A549 (cell line): ENCODE data around the gene COL1A1. TPM values are rescaled to one million over a fixed set of nuclear protein-coding genes. Genes with fewer than 3 reads are reported as not detected.

ENCODE experiments used
- ATAC-seq, 2 experiments: fragments of 200-7000 bp in 1 of 2; fragments of >200 bp in 1 of 2; cut with Nextera tagmentation in 1 of 2; cut with Tn5 transposase in 1 of 2; 3 replicates each; pipeline versions ENCODE4 v1.8.0 to v1.9.1; 2018 to 2020; ENCODE audit warnings: mild to moderate bottlenecking in 1 of 2, moderate library complexity in 1 of 2
- CTCF ChIA-PET: fragments of 300-600 bp; sonication (Branson Sonifier 250); formaldehyde crosslinking; extraction: SDS; loops from one replicate; lab custom pipeline; 2021; ENCODE audit warnings: antibody characterized with exemption, inconsistent platforms; lab: Yijun Ruan, JAX
- POLR2A ChIA-PET: fragments of 350-600 bp; formaldehyde crosslinking; extraction: SDS; loops from one replicate; lab custom pipeline; 2021; ENCODE audit warnings: antibody characterized with exemption, inconsistent platforms; lab: Yijun Ruan, JAX
- DNase-seq, 2 experiments: peaks; one replicate each; pipeline versions ENCODE4 v3.0.0 to v3.0.0-alpha.2; 2011 to 2016; ENCODE audit warnings: low read depth in 1 of 2, low spot score in 1 of 2
- FAIRE-seq: peaks from 2 replicates; lab custom pipeline; 2011; peaks lifted over from hg19 to GRCh38; lab: Jason Lieb, UNC
- H3K27ac ChIP-seq, 2 experiments: fragments of >200 bp; sonication (Bioruptor Twin); formaldehyde crosslinking; 3 replicates each; pipeline ENCODE4 v1.5.1; 2016 to 2017
- H3K4me1 ChIP-seq: fragments of >200 bp; sonication (Bioruptor Twin); formaldehyde crosslinking; 3 replicates; pipeline ENCODE4 v1.6.1; 2016
- H3K4me2 ChIP-seq: fragments of >200 bp; sonication (Bioruptor Twin); formaldehyde crosslinking; 3 replicates; pipeline ENCODE4 v1.6.1; 2016
- H3K4me3 ChIP-seq: fragments of >200 bp; sonication (Bioruptor Twin); formaldehyde crosslinking; 3 replicates; pipeline ENCODE4 v1.5.1; 2016
- H3K9me3 ChIP-seq: fragments of >200 bp; sonication (Bioruptor Twin); formaldehyde crosslinking; 3 replicates; pipeline ENCODE4 v1.6.1; 2016
- BCL3 ChIP-seq: fragments of >200 bp; sonication (Bioruptor Twin); formaldehyde crosslinking; IDR thresholded peaks from 3 replicates; pipeline ENCODE4 v1.6.1; 2016
- CTCF ChIP-seq: fragments of >200 bp; sonication (Bioruptor Twin); formaldehyde crosslinking; IDR thresholded peaks from 3 replicates; pipeline ENCODE4 v1.5.1; 2016
- EHF ChIP-seq: fragments of 250-450 bp; sonication (Bioruptor Pico); IDR thresholded peaks from 2 replicates; pipeline ENCODE4 v1.5.0; 2020; ENCODE audit warnings: mild to moderate bottlenecking
- ELK1 ChIP-seq: fragments of 150-350 bp; IDR thresholded peaks from 2 replicates; pipeline ENCODE4 v1.6.1; 2014; ENCODE audit warnings: low read depth, mild to moderate bottlenecking, low read length
- HES2 ChIP-seq: fragments of >200 bp; sonication (Bioruptor Twin); formaldehyde crosslinking; IDR thresholded peaks from 2 replicates; pipeline ENCODE4 v1.6.1; 2016
- KDM1A ChIP-seq: fragments of 200-600 bp; sonication (generic); IDR thresholded peaks from 2 replicates; pipeline ENCODE4 v1.6.1; 2016; ENCODE audit warnings: low read depth, mild to moderate bottlenecking
- MAX ChIP-seq: IDR thresholded peaks from 2 replicates; pipeline ENCODE4 v1.6.1; 2012
- NR3C1 ChIP-seq: fragments of >200 bp; sonication (Bioruptor Twin); formaldehyde crosslinking; IDR thresholded peaks from 3 replicates; pipeline ENCODE4 v1.6.1; 2017
- POLR2AphosphoS2 ChIP-seq: conservative IDR thresholded peaks from 2 replicates; pipeline ENCODE4 v1.6.1; 2012; ENCODE audit warnings: low read length, improper control_type of control experiment, inconsistent platforms
- RFX5 ChIP-seq: fragments of 450-650 bp; IDR thresholded peaks from 2 replicates; pipeline ENCODE4 v1.7.1; 2014; ENCODE audit warnings: antibody characterized with exemption, mild to moderate bottlenecking, moderate library complexity
- USF2 ChIP-seq: fragments of 450-650 bp; IDR thresholded peaks from 2 replicates; pipeline ENCODE4 v1.6.1; 2014; ENCODE audit warnings: antibody characterized with exemption
- ZFP36 ChIP-seq: fragments of 450-650 bp; IDR thresholded peaks from 2 replicates; pipeline ENCODE4 v1.6.1; 2014; ENCODE audit warnings: borderline replicate concordance; ENCODE audit not compliant: partially characterized antibody
- WGBS: methylation state at CpG from one replicate; pipeline ENCODE4 v1.1.6; 2017; ENCODE audit errors: missing lambda C conversion rate; 5-methylcytosine and 5-hydroxymethylcytosine counted together
- polyA plus RNA-seq, 4 experiments: library from polyadenylated mRNA; depleted of rRNA in 3 of 4; stranded (reverse); fragments of >200 nt; fragmentation: RNase III in 1 of 4; extraction: RNeasy Plus Mini Kit Qiagen cat#74134 plus additional on column Dnase treatment in 1 of 4; gene quantifications; 2 replicates in 3 of 4; 3 replicates in 1 of 4; pipeline ENCODE4 v1.2.3, GENCODE V29; 2011 to 2017

The COL1A1 gene
- polyA plus RNA-seq, 2 of the 4 experiments (the other 2 are of a cell fraction): 4.4 to 34.3 TPM

GRCh38 chr17:50171371-50172071 is 29.9 kb downstream of the COL1A1 start:
- TF ChIP-seq HES2 (no peak), MAX (no peak), ELK1 (no peak), RFX5 (no peak), USF2 (no peak), BCL3 (no peak), ZFP36 (no peak), CTCF (no peak), POLR2AphosphoS2 (no peak), EHF (CRISPR knock-in tag) (no peak), NR3C1 (no peak)
- no peak for FAIRE-seq

GRCh38 chr17:50170662-50171370 is 30.6 kb downstream of the COL1A1 start:
- no peak for ATAC-seq
- no peaks in the 10 kb centered on the region for H3K9me3 ChIP-seq
- WGBS: 70% methylated on average over 10 of the region's 10 CpGs
- DNase-seq: no peak
- no peak overlapping the region for H3K4me2 ChIP-seq
- TF ChIP-seq KDM1A: no peak
- TF ChIP-seq, all 56 proteins: peak for 0
- FAIRE-seq: no peak
- H3K4me1 ChIP-seq: peaks cover 37% of the 10 kb centered on the region
- H3K27ac ChIP-seq: peak overlapping the region in 1 of 2 experiments; percentile 4; a peak in 2 of 6 replicates
- POLR2A ChIA-PET: interaction anchor here (0.5 kb wide), 1 partner anchor 29 kb away, joined by 5 read pairs; no protein-coding TSS in a partner anchor
- no peak overlapping the region for H3K4me3 ChIP-seq
- CTCF ChIA-PET: interaction anchor here (1.1 to 17.0 kb wide), 19 partner anchors 7 to 166 kb away, joined by 3 to 817 read pairs (median 20); partner anchors contain the start of genes COL1A1, PPP1R9B and TMEM92

More at GRCh38 chr17:50171371-50172071, 29.9 kb downstream of the COL1A1 start:
- H3K9me3 ChIP-seq: no peaks in the 10 kb centered on the region
- ATAC-seq: no peak
- ChIA-PET POLR2A (no interaction called here), CTCF (interaction anchor here (1.9 to 17.0 kb wide), 7 partner anchors 10 to 124 kb away, joined by 6 to 817 read pairs (median 52); partner anchors contain the start of genes COL1A1, PPP1R9B and TMEM92)
- H3K27ac ChIP-seq: peak overlapping the region in 1 of 2 experiments; percentile 4; a peak in 2 of 6 replicates
- no peak overlapping the region for H3K4me3 ChIP-seq
- WGBS: 86% methylated on average over 17 of the region's 17 CpGs
- H3K4me1 ChIP-seq: peaks cover 44% of the 10 kb centered on the region
- no peak for DNase-seq
- no peak overlapping the region for H3K4me2 ChIP-seq
